ENCODE data around the gene PGPEP1. TPM values are rescaled to one million over a fixed set of nuclear protein-coding genes. Genes with fewer than 3 reads are reported as not detected.

The PGPEP1 gene
- polyA plus RNA-seq, 1 of the 3 experiments (the other 2 are of a cell fraction) = 13.8 TPM

GRCh38 chr19:18304458-18305310, 35.7 kb upstream of the PGPEP1 start (continued):
- TF ChIP-seq CTCF (IDR thresholded peaks at IDR 0.05) (no peak), JUND (IDR thresholded peaks at IDR 0.05) (peak; percentile 46; the same call in 1 of the 2 replicates), IRF3 (IDR thresholded peaks at IDR 0.05; ENCODE audit: low read depth, low read length) (no peak), ELF1 (IDR thresholded peaks at IDR 0.05) (peak; percentile 57; the same call in 1 of the 2 replicates), FOSL2 (IDR thresholded peaks at IDR 0.05; ENCODE audit: borderline replicate concordance, low read depth) (peak; percentile 75; the same call in 1 of the 2 replicates), RAD21 (IDR thresholded peaks at IDR 0.05; ENCODE audit: low read length) (0 out of 2 replicates have a peak, but pooled peaks have one; percentile 9), FOXM1 (IDR thresholded peaks at IDR 0.05; ENCODE audit: low read depth) (no peak), TEAD4 (IDR thresholded peaks at IDR 0.05; ENCODE audit: borderline replicate concordance, insufficient read depth) (no peak), MXI1 (IDR thresholded peaks at IDR 0.05; ENCODE audit: low read depth, low read length) (peak; percentile 46; the same call in 1 of the 2 replicates), RCOR1 (IDR thresholded peaks at IDR 0.05; ENCODE audit: low read length) (0 out of 2 replicates have a peak, but pooled peaks have one; percentile 6), EZH2phosphoT487 (IDR thresholded peaks at IDR 0.05; ENCODE audit: borderline replicate concordance, low read depth) (no peak), TAF1 (IDR thresholded peaks at IDR 0.05; ENCODE audit: borderline replicate concordance, low read depth, low read length) (peak; percentile 36), MEF2A (IDR thresholded peaks at IDR 0.05; ENCODE audit: borderline replicate concordance, low read depth) (no peak), GATA2 (CRISPR knock-in tag; IDR thresholded peaks at IDR 0.05) (no peak), MAX (IDR thresholded peaks at IDR 0.05; ENCODE audit: low read depth) (peak; percentile 61)
- TF ChIP-seq, protein P1, sequence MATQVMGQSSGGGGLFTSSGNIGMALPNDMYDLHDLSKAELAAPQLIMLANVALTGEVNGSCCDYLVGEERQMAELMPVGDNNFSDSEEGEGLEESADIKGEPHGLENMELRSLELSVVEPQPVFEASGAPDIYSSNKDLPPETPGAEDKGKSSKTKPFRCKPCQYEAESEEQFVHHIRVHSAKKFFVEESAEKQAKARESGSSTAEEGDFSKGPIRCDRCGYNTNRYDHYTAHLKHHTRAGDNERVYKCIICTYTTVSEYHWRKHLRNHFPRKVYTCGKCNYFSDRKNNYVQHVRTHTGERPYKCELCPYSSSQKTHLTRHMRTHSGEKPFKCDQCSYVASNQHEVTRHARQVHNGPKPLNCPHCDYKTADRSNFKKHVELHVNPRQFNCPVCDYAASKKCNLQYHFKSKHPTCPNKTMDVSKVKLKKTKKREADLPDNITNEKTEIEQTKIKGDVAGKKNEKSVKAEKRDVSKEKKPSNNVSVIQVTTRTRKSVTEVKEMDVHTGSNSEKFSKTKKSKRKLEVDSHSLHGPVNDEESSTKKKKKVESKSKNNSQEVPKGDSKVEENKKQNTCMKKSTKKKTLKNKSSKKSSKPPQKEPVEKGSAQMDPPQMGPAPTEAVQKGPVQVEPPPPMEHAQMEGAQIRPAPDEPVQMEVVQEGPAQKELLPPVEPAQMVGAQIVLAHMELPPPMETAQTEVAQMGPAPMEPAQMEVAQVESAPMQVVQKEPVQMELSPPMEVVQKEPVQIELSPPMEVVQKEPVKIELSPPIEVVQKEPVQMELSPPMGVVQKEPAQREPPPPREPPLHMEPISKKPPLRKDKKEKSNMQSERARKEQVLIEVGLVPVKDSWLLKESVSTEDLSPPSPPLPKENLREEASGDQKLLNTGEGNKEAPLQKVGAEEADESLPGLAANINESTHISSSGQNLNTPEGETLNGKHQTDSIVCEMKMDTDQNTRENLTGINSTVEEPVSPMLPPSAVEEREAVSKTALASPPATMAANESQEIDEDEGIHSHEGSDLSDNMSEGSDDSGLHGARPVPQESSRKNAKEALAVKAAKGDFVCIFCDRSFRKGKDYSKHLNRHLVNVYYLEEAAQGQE (IDR thresholded peaks at IDR 0.05; ENCODE audit: low read depth, low read length) = no peak; the same call in 1 of the 2 replicates

Data from SK-N-SH (cell line).